Bronchial epithelial cell (primary cell): ENCODE results near the gene ARHGAP4. TPM values are rescaled to one million over a fixed set of nuclear protein-coding genes. Genes with fewer than 3 reads are reported as not detected.

Experiments
- DNase-seq: peaks from one replicate; pipeline ENCODE4 v3.0.0-alpha.2; 2010; ENCODE audit warnings: low read depth
- FAIRE-seq: peaks from 2 replicates; lab custom pipeline; 2011; peaks lifted over from hg19 to GRCh38; lab: Jason Lieb, UNC
- H3K27me3 ChIP-seq: 2 replicates; pipeline ENCODE4 v1.5.1; 2011; ENCODE audit warnings: low read length; ENCODE audit not compliant: control insufficient read depth, insufficient read depth
- H3K36me3 ChIP-seq: 2 replicates; pipeline ENCODE4 v1.5.1; 2011; ENCODE audit warnings: low read length; ENCODE audit not compliant: control insufficient read depth, insufficient read depth
- H3K4me3 ChIP-seq: 2 replicates; pipeline ENCODE4 v1.5.1; 2011; ENCODE audit warnings: mild to moderate bottlenecking, low read depth, low read length, control low read depth
- CTCF ChIP-seq: IDR thresholded peaks from 2 replicates; pipeline ENCODE4 v1.5.1; 2011; ENCODE audit warnings: mild to moderate bottlenecking, moderate library complexity, low read length, control low read depth, inconsistent platforms; ENCODE audit not compliant: insufficient read depth, severe bottlenecking
- total RNA-seq: library from RNA; depleted of rRNA; stranded (reverse); fragments of >200 nt; gene quantifications from 2 replicates; pipeline ENCODE4 v1.2.1, GENCODE V29; 2014

The ARHGAP4 gene
- total RNA-seq, 1 donor from 2014 or later, result 0.79 TPM

GRCh38 chrX:153932220-153932915 lies 6.3 kb upstream of the ARHGAP4 start:
- FAIRE-seq (no peak), DNase-seq (no peak)
- no peak overlapping the region for H3K4me3 ChIP-seq
- no peaks in the 10 kb centered on the region for H3K27me3 ChIP-seq
- no peak for TF ChIP-seq CTCF
- peaks cover 4% of the 10 kb centered on the region for H3K36me3 ChIP-seq

- DNase-seq (no peak), FAIRE-seq (no peak)
- no peak overlapping the region for H3K4me3 ChIP-seq
- no peak for TF ChIP-seq CTCF
- H3K36me3 ChIP-seq, result peaks cover 4% of the 10 kb centered on the region
- H3K27me3 ChIP-seq, result no peaks in the 10 kb centered on the region
These were observed 5.7 kb upstream of the ARHGAP4 start for GRCh38 chrX:153931748-153932147.

DNA sequence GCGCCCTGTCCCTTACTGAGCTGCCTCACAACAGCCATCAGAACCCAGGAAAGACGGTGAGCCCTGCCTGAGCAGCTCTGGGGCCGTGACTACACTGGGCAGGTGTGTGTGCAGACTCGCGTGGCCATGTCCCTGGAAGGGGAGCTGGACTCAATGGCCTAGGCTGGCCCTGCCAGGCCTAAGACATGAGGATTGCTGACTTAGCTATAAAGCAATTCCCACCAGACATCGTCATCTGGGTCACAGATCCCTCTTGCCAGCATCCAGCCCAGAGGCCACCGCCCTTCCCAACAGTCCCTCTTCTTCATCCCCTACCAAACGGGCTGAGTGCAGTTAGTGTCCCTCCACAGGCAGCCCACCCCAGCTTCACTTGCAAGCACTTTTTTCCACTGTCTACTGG lies 5.1 kb upstream of the ARHGAP4 start:
- TF ChIP-seq CTCF, result no peak
- no peak overlapping the region for H3K4me3 ChIP-seq
- no peak for FAIRE-seq
- DNase-seq, result no peak
- no peaks in the 10 kb centered on the region for H3K27me3 ChIP-seq
- H3K36me3 ChIP-seq, result peaks cover 4% of the 10 kb centered on the region

- no peak for TF ChIP-seq CTCF
- H3K36me3 ChIP-seq, result peaks cover 4% of the 10 kb centered on the region
- H3K4me3 ChIP-seq, result no peak overlapping the region
- FAIRE-seq, result no peak
- H3K27me3 ChIP-seq, result no peaks in the 10 kb centered on the region
- no peak for DNase-seq
These were observed 4.2 kb upstream of the ARHGAP4 start for GRCh38 chrX:153930011-153930910.

DNA sequence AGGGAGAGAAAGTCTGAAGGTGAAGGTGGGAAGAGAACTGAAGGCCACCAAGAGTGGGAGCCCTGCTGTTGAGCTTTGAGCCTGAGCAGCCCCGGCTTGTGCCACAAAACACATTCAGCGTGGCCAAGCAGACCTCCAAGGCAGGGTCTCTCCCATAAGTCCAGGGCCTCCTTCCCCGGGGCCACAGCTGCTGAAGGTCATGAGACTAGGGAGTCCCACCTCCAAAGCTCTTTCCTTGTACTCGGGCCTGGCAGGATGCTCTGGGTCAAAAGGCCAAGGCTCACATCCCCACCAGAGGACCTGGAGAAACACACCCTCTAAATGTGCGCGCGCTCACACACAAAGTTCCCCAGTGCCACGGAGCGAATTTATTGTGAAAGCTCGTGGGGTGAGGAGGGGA lies 3.5 kb upstream of the ARHGAP4 start:
- FAIRE-seq, result no peak
- no peak overlapping the region for H3K4me3 ChIP-seq
- peaks cover 4% of the 10 kb centered on the region for H3K36me3 ChIP-seq

More for the DNA sequence above, 3.5 kb upstream of the ARHGAP4 start:
- no peak for TF ChIP-seq CTCF
- no peak for DNase-seq
- H3K27me3 ChIP-seq, result no peaks in the 10 kb centered on the region
